Peyer's patch (tissue), 4 donors: Measurements from ENCODE around the gene ARMC12.

ENCODE experiments used
- CTCF ChIP-seq, 6 experiments: fragments of 450-650 bp in 4 of 6; fragments of 200-600 bp in 2 of 6; sonication (generic) in 1 of 6; IDR thresholded peaks; one replicate each; pipeline ENCODE4 v1.5.1; 2017 to 2019; ENCODE audit warnings: antibody characterized with exemption in 6 of 6, mild to moderate bottlenecking in 3 of 6, moderate library complexity in 1 of 6
- POLR2A ChIP-seq, 2 donors: fragments of 450-650 bp; IDR thresholded peaks; one replicate each; pipeline ENCODE4 v1.5.1; 2017; ENCODE audit warnings: antibody characterized with exemption in 2 of 2, mild to moderate bottlenecking in 2 of 2, moderate library complexity in 2 of 2

DNA sequence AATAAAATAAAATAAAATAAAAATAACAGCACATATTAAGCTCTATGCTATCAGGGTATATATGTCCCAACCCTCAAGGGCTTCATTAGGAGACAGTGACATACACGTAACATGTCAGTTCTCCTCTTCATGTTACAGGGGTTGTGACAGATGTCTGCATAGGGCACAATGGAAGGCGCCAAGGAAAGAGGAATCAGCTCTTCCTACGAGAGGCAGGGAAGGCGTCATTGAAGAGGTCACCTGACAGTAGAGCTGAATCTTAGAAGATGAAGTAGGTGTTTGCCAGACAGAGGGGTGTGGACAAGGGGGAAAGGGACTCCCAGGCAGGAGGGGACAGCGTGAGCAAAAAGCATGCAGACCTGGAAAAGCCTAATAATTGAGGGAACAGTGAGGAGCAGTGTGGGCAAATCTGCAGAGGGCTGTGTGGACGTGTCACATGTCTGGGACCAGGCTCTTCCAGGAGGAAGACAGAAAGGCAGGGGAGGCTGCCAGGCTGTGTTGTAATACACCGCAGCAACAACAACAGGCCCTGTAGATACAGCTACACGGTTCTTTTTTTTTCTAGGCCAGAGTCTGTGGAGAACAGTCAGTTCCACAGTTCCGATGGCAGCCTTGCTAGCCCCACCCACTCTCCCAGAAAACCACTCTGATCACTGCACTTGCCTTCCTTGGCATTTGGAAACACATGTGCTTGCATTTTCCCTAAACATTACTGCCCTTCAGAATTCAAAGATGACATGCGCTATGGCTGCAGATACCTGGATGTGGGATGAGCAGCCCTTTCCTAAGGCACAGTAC lies 45.6 kb upstream of the ARMC12 start:
- TF ChIP-seq CTCF (IDR thresholded peaks at IDR 0.05) = no peak
- TF ChIP-seq POLR2A (IDR thresholded peaks at IDR 0.05) = no peak
